Measurements from ENCODE around the gene OPCML. TPM values are rescaled to one million over a fixed set of nuclear protein-coding genes. Genes with fewer than 3 reads are reported as not detected.
A peak's percentile ranks its signal among the peaks of the same experiment; 100 is the strongest.

The OPCML gene
- total RNA-seq, 4 donors from 2014 or later, result 0.06 to 0.83 (median 0.24) TPM

DNA sequence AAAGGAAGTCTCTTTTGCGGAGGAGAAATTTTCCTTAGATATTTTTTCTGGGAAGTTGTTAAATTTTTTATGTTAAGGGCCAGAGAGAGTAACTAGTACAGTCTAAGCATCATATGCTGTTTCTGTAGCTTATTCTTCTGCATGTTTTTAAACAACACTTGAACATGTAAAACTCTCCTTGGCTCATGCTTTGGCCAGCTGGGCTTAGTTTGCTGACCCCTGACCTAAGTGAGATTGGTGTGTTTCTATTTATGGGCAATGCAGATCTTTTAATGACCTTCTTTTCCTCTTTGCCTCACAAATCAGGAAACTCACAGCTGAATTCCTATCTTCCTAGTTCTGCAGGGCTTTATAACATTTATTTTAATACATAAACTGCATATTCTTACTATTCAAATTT is 942.5 kb downstream of the OPCML start:
- H3K4me3 ChIP-seq, result no peak overlapping the region
- H3K27me3 ChIP-seq, result peaks cover 0 to 5% (median 0%) of the 10 kb centered on the region in 4 donors
- H3K4me1 ChIP-seq, result peaks cover 0 to 7% (median 1%) of the 10 kb centered on the region in 4 donors
- intact Hi-C loops (cut with DNase I), result no loop called here
- 72% methylated on average over 1 of the region's 1 CpG for WGBS
- no peaks in the 10 kb centered on the region for H3K9me3 ChIP-seq
- H3K27ac ChIP-seq (replicated peaks in 1 of 4), result no peak overlapping the region
- TF ChIP-seq, protein P1, sequence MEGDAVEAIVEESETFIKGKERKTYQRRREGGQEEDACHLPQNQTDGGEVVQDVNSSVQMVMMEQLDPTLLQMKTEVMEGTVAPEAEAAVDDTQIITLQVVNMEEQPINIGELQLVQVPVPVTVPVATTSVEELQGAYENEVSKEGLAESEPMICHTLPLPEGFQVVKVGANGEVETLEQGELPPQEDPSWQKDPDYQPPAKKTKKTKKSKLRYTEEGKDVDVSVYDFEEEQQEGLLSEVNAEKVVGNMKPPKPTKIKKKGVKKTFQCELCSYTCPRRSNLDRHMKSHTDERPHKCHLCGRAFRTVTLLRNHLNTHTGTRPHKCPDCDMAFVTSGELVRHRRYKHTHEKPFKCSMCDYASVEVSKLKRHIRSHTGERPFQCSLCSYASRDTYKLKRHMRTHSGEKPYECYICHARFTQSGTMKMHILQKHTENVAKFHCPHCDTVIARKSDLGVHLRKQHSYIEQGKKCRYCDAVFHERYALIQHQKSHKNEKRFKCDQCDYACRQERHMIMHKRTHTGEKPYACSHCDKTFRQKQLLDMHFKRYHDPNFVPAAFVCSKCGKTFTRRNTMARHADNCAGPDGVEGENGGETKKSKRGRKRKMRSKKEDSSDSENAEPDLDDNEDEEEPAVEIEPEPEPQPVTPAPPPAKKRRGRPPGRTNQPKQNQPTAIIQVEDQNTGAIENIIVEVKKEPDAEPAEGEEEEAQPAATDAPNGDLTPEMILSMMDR (IDR thresholded peaks at IDR 0.05), result no peak
- TF ChIP-seq EP300 (IDR thresholded peaks at IDR 0.05) (no peak), POLR2AphosphoS5 (IDR thresholded peaks at IDR 0.05) (no peak), POLR2A (IDR thresholded peaks at IDR 0.05; ENCODE audit: low read depth) (no peak)
- no peaks in the 10 kb centered on the region for H3K36me3 ChIP-seq
- DNase-seq (ENCODE audit: extremely low spot score), result peak; percentile 4

DNA sequence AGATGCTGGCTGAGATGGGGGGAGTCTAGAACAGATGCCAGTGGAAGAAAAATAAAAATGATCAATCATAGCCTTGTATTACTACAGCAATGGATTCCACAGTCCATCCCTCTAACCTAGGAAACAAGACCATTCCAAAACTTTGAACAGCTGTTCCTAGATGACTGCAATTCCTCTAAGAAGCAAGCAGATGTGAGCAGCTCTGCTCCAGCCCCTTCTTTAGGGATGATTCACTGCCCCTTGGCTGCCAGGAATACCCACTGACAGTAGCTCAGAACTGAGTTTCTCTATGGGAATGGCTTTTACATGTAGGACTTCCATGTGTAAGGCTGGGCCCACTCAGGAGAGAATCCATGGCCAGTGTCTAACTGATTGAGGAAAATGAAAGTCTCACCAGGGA is 943.9 kb downstream of the OPCML start:
- no peaks in the 10 kb centered on the region for H3K36me3 ChIP-seq
- TF ChIP-seq EP300 (IDR thresholded peaks at IDR 0.05) (no peak), POLR2A (IDR thresholded peaks at IDR 0.05; ENCODE audit: low read depth) (no peak), POLR2AphosphoS5 (IDR thresholded peaks at IDR 0.05) (no peak)
- TF ChIP-seq, protein P1 (IDR thresholded peaks at IDR 0.05), result no peak
- H3K4me1 ChIP-seq, result peaks cover 0 to 7% (median 1%) of the 10 kb centered on the region in 4 donors
- H3K27me3 ChIP-seq, result peaks cover 0 to 5% (median 0%) of the 10 kb centered on the region in 4 donors
- intact Hi-C loops (cut with DNase I), result no loop called here
- H3K4me3 ChIP-seq, result no peak overlapping the region
- no peak overlapping the region for H3K27ac ChIP-seq (replicated peaks in 1 of 4)
- no peaks in the 10 kb centered on the region for H3K9me3 ChIP-seq
- DNase-seq (ENCODE audit: extremely low spot score), result peak; percentile 88

DNA sequence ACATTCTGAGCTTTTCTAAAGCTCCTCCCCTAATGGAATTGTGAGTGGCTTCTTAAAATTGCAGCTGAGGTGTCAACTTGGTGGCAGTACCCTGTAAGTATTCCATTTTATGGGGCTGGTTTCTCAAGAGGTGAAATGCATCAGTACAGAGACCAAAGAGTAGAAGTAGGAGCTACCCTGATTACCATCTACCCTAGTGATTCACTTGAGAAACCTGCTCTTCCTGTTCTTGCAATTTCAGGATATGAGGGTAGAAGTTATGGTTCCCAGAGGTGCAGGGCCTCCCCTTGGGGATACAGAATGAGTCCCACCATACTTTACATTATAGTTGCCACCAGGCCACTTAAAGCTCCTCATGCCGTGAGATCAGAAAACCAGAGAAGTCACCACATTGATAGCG is 944.6 kb downstream of the OPCML start:
- Histone ChIP-seq H3K36me3 (no peaks in the 10 kb centered on the region), H3K4me3 (no peak overlapping the region), H3K27me3 (peaks cover 0 to 5% (median 0%) of the 10 kb centered on the region in 4 donors), H3K9me3 (no peaks in the 10 kb centered on the region), H3K27ac (replicated peaks in 1 of 4) (no peak overlapping the region), H3K4me1 (peaks cover 0 to 7% (median 1%) of the 10 kb centered on the region in 4 donors)
- intact Hi-C loops (cut with DNase I), result no loop called here
- TF ChIP-seq POLR2A (IDR thresholded peaks at IDR 0.05; ENCODE audit: low read depth) (no peak), POLR2AphosphoS5 (IDR thresholded peaks at IDR 0.05) (no peak), EP300 (IDR thresholded peaks at IDR 0.05) (no peak)
- TF ChIP-seq, protein P1 (IDR thresholded peaks at IDR 0.05), result no peak
- DNase-seq (ENCODE audit: extremely low spot score), result no peak
- 93% methylated on average over 2 of the region's 2 CpGs for WGBS

DNA sequence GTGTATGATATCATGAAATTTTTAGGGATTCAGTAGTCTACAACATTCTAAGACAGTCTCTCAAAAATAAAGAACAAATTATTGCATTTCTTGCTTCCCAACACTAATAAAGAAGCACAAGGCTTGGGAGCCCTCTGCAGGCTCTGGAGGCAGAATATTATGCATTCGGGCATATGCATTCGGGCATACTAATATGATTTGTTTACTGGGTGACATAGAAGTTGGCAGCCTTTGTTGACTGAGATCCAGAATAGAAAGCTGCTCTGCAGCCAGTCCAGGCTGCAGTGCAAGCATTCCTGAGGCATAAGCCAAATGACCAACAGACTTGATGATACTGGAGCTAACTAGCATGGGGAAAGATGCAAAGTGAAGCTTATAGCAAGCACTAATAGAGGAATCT is 945.5 kb downstream of the OPCML start:
- Histone ChIP-seq H3K27me3 (peaks cover 0 to under 1% (median 0%) of the 10 kb centered on the region in 4 donors), H3K9me3 (no peaks in the 10 kb centered on the region), H3K4me1 (peaks cover 0 to 7% (median 1%) of the 10 kb centered on the region in 4 donors), H3K4me3 (no peak overlapping the region), H3K27ac (replicated peaks in 1 of 4) (no peak overlapping the region), H3K36me3 (no peaks in the 10 kb centered on the region)
- WGBS, result 27% methylated on average over 2 of the region's 2 CpGs
- DNase-seq (ENCODE audit: extremely low spot score), result peak; percentile 12
- intact Hi-C loops (cut with DNase I), result no loop called here
- TF ChIP-seq, protein P1 (IDR thresholded peaks at IDR 0.05), result no peak
- no peak for TF ChIP-seq EP300 (IDR thresholded peaks at IDR 0.05)
- TF ChIP-seq POLR2AphosphoS5 (IDR thresholded peaks at IDR 0.05), result no peak

Data from esophagus muscularis mucosa (tissue), 4 donors.